Measurements from ENCODE around the gene PPP2R5D. TPM values are rescaled to one million over a fixed set of nuclear protein-coding genes. Genes with fewer than 3 reads are reported as not detected.
A peak's percentile ranks its signal among the peaks of the same experiment; 100 is the strongest.

PPP2R5D gene
- total RNA-seq, 1 donor from 2014 or later: 52.1 TPM

DNA sequence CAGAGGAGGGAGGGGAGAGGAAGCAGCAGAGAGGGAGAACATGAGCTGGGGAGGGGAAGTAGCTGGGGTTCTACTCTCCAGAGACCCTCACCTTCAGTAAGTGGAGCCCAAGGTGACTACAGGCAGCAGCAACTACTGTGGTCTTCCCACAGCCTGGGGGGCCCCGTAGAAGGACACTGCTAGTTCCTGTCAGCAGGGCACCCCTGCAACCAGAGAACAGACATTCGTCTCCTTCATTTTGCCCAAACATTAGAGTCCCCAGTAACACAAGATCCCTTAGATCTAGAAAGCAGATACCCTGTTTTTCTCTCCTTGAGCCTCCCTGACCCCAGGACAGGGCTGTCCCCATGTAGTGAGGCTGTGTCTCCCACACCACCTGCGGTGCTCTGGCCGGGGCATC, 15.6 kb upstream of the PPP2R5D start:
- Mint-ChIP-seq H3K36me3 (ENCODE audit: low read depth) (peaks cover 18% of the 10 kb centered on the region), H3K9me3 (no peaks in the 10 kb centered on the region), H3K4me3 (no peak overlapping the region), H3K27ac (no peak overlapping the region), H3K4me1 (ENCODE audit: low read depth) (peaks cover 6% of the 10 kb centered on the region), H3K27me3 (ENCODE audit: insufficient read depth) (no peaks in the 10 kb centered on the region)
- intact Hi-C loops (cut with micrococcal nuclease): no loop called here
- DNase-seq (ENCODE audit: low spot score): no peak

DNA sequence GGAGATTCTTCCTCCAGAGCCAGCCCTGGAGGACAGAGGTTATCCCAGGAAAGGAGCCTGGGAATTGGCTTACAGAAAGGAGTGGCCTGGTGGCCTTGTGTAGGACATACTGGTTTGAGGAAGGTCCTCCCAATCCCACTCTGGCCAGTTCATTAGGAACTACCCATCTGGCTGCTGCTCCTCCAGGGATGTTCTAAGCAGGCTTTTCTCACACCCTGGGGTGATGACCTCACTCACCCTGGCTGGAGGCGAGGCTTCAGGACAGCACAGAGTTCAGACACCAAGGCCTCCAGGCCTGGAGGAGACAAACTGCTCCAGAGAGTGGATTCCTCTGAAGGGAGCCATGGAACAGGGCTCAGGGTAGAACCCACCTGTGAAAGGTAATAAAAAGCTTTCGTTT, 14.9 kb upstream of the PPP2R5D start:
- Mint-ChIP-seq H3K4me3 (no peak overlapping the region), H3K36me3 (ENCODE audit: low read depth) (peaks cover 20% of the 10 kb centered on the region), H3K27me3 (ENCODE audit: insufficient read depth) (no peaks in the 10 kb centered on the region), H3K9me3 (no peaks in the 10 kb centered on the region), H3K4me1 (ENCODE audit: low read depth) (peaks cover 6% of the 10 kb centered on the region), H3K27ac (no peak overlapping the region)
- intact Hi-C loops (cut with micrococcal nuclease): no loop called here
- DNase-seq (ENCODE audit: low spot score): no peak

DNA sequence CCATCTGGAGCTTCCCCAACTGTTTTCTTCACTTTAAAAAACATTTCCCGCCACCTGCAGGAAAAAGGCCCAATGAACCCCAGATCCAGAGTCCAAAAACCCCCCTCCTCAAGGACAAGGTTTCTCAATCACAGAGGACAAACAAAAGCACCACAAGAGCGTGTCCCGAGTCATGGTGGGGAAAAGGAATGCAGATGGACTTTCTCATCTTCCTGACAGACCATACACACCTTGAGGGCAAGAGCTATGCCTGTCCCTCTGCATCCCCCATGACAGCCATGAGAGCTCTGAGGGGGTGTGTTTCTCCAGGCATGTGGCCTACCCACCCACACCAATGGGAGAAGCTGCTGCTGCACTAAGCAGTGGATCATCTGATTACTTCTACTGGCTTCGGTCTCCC, 14.4 kb upstream of the PPP2R5D start:
- Mint-ChIP-seq H3K27ac (peak overlapping the region; percentile 23), H3K27me3 (ENCODE audit: insufficient read depth) (no peaks in the 10 kb centered on the region), H3K9me3 (no peaks in the 10 kb centered on the region), H3K4me3 (no peak overlapping the region), H3K4me1 (ENCODE audit: low read depth) (peaks cover 6% of the 10 kb centered on the region), H3K36me3 (ENCODE audit: low read depth) (peaks cover 20% of the 10 kb centered on the region)
- intact Hi-C loops (cut with micrococcal nuclease): no loop called here
- DNase-seq (ENCODE audit: low spot score): no peak

DNA sequence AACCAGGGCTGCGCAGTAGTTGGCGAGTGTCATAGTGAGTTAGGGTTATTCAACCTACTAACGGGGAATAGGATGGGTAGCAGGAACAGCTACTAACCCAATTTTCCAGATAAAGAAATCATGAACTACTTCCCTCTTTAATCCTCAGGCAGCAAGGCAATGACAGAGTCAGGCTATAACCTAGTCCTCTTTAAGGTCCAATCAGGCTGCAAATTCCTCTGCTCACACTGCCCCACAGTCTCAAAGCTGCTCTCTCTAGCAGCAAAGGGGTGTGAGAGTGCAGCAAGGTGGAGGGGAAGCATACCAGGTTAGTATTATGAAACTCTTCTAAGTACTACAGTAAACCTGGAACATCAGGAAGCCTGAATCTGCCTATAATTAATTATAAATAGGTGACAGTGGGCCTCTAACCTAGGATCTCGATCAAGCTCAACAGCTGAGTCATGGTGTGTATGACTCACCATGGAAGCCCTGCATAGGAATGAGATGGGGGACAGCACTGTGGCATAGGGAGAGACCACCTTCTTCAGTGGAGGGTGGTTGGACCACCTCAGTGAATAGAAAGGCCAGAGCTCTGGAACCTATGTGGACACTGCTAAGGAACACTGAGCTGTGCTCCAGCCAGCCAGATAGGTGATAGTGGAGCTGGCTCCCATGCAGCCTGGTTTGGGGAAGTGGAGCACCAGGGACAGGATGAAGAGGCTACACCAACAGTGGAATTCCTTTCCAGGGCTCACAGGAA, 13.3 kb upstream of the PPP2R5D start:
- peaks cover 6% of the 10 kb centered on the region for H3K4me1 Mint-ChIP-seq (ENCODE audit: low read depth)
- H3K4me3 Mint-ChIP-seq: no peak overlapping the region

DNA sequence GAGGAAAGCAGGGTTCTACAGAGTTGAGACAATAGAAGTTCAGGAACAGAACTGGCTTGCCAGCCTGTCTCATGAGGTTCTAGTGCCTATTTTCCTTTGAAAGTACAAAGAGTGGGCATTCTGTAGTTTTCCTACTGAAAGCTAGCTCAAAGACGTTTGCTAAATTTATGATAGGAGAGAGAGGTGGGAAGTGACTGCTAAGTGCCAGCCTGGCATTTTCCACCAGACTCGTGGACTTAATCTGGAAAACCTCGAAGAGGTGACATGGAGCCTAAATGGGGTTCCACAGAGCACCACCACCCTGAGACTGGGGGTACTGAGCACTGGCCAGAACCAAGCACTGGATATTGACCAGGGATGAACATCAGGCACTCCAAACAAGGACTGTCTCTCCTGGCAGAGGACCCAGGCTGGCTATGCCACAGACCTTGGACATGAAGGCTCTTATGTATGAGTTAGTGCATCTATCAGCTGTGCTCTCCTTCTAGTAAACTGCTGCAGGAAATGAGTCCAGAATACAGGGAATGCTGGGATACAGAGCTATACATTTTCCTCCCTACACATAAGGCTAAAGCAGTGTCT, 12.5 kb upstream of the PPP2R5D start:
- intact Hi-C loops (cut with micrococcal nuclease): no loop called here
- Mint-ChIP-seq H3K27ac (no peak overlapping the region), H3K36me3 (ENCODE audit: low read depth) (peaks cover 28% of the 10 kb centered on the region), H3K4me1 (ENCODE audit: low read depth) (peaks cover 13% of the 10 kb centered on the region), H3K9me3 (no peaks in the 10 kb centered on the region), H3K27me3 (ENCODE audit: insufficient read depth) (no peaks in the 10 kb centered on the region), H3K4me3 (no peak overlapping the region)
- no peak for DNase-seq (ENCODE audit: low spot score)

More for the DNA sequence above, 13.3 kb upstream of the PPP2R5D start:
- intact Hi-C loops (cut with micrococcal nuclease): no loop called here
- no peaks in the 10 kb centered on the region for H3K9me3 Mint-ChIP-seq
- peaks cover 24% of the 10 kb centered on the region for H3K36me3 Mint-ChIP-seq (ENCODE audit: low read depth)
- no peak overlapping the region for H3K27ac Mint-ChIP-seq
- no peaks in the 10 kb centered on the region for H3K27me3 Mint-ChIP-seq (ENCODE audit: insufficient read depth)
- no peak for DNase-seq (ENCODE audit: low spot score)

DNA sequence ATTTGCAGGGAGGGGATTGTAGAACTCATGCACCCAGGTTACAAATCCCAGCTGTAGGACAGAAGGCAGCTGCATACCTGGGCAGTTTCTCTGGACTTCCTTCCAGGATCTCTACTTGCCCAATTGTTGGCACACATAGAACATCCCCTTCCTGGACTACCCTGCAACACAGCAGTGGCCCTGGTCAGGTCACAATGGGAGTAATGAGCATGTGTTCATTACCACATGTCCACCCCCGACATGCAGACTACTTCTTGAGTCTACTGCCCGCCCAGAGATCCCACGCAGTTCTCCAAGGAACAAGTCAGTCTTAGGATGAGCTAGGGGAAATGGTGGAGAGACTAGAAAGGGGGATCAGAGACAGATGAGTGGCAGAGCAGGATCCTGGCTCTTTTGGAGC, 10.4 kb upstream of the PPP2R5D start:
- peaks cover 24% of the 10 kb centered on the region for H3K36me3 Mint-ChIP-seq (ENCODE audit: low read depth)
- H3K4me3 Mint-ChIP-seq: no peak overlapping the region
- no peak for DNase-seq (ENCODE audit: low spot score)
- H3K4me1 Mint-ChIP-seq (ENCODE audit: low read depth): peaks cover 22% of the 10 kb centered on the region
- H3K9me3 Mint-ChIP-seq: no peaks in the 10 kb centered on the region
- intact Hi-C loops (cut with micrococcal nuclease): no loop called here
- no peaks in the 10 kb centered on the region for H3K27me3 Mint-ChIP-seq (ENCODE audit: insufficient read depth)
- H3K27ac Mint-ChIP-seq: no peak overlapping the region

DNA sequence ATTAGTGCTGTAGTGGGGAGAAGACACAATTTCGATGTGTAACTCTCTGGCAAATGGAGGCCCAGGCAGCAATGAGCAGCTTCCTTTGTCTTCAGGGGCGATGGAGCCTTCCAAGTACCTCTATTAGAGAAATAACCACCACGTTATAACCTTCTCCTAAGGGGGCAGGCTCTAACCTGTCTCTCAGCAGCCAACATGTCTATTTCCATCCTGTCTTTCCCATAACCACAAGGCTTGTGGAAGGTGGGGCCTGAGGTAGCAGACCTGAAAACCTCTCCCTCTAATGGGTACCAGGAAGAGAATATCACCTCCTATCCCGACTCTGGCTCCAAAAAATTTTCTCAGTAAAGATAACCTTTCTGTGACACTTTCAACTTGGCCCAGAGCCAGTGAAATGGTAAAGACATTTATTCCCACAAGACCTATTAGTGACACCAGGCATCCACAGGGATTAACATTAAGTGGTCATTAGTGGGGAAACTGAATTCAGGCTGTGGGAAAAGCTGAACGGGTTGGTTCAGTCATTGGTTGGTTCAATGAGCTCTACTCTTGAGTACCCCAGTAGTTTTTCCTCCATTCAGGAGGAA, 9.4 kb upstream of the PPP2R5D start:
- no peak for DNase-seq (ENCODE audit: low spot score)
- no peak overlapping the region for H3K4me3 Mint-ChIP-seq
- no peaks in the 10 kb centered on the region for H3K9me3 Mint-ChIP-seq
- H3K4me1 Mint-ChIP-seq (ENCODE audit: low read depth): peaks cover 33% of the 10 kb centered on the region
- H3K36me3 Mint-ChIP-seq (ENCODE audit: low read depth): peaks cover 21% of the 10 kb centered on the region
- intact Hi-C loops (cut with micrococcal nuclease): loop anchor here (5.0 kb wide), 1 partner anchor 452 kb away; the partner anchor contains the start of gene ABCC10
- no peaks in the 10 kb centered on the region for H3K27me3 Mint-ChIP-seq (ENCODE audit: insufficient read depth)
- peak overlapping the region; percentile 18 for H3K27ac Mint-ChIP-seq

DNA sequence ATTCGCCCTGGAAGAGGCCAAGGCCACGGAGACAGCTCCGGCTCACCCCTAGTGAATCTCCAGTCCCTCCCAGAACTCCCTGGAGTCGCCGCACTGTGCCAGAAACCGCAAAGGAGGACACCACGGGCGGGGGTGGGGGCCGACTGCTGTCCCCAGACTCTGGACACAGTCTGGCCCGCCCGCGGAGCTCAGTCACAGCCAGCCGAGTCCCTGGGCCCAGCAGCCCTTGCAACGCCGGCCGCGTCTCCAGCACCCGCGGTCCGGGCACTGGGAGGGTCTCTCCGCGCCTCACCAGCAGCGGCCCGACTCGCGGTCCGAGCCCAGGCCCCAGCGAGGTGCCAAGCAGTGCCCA, 5.9 kb upstream of the PPP2R5D start:
- Mint-ChIP-seq H3K9me3 (no peaks in the 10 kb centered on the region), H3K27ac (peak overlapping the region; percentile 76), H3K4me1 (ENCODE audit: low read depth) (peaks cover 34% of the 10 kb centered on the region), H3K4me3 (peak overlapping the region; percentile 91), H3K36me3 (ENCODE audit: low read depth) (peaks cover 16% of the 10 kb centered on the region), H3K27me3 (ENCODE audit: insufficient read depth) (no peaks in the 10 kb centered on the region)
- DNase-seq (ENCODE audit: low spot score): peak; percentile 7
- intact Hi-C loops (cut with micrococcal nuclease): loop anchor here (5.0 kb wide), 1 partner anchor 449 kb away; the partner anchor contains the start of gene ABCC10

DNA sequence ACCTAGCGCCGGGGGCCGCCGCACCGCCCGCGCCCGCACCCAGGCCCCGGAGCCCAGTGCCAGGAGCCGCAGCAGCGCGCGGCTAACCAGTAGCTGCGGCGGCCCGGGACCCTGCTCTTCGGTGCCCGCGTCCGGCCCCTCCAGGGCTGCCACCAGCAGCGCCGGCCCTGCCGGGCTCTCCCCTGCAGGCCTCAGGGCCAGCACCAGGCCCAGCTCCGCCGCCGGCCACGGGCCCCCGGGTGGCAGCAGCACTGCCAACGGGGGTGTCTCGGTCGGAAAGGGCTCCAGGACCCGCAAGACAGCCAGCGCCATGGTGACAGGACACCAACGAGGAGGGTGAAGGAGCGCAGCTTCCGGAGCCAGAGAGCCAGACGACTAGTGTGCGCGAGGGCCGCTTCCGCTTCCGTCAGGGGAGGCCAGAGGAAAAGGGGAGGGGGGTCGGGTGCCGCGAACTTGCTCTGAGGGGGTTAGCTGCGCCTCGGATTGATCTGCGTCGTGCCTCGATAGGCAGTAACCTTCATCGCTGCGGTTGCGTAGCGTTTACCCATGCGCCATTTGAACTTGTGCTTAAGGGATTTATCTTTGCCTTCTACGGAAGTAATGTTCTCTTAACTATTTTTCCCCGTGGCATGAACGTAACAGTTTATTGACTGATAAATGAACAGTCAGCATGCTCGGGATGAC, 5.4 kb upstream of the PPP2R5D start, which contains the start of gene PEX6:
Gene PEX6, minus strand, starts transcription at position 343 of the 684 bp plus-strand sequence. Its CDS starts 31 bp downstream, at position 312.
- peak within 1 kb of the TSS; percentile 96 for H3K27ac Mint-ChIP-seq
- peaks cover 11% of the 10 kb centered on the region for H3K36me3 Mint-ChIP-seq (ENCODE audit: low read depth)
- peak within 1 kb of the TSS; percentile 91 for H3K4me3 Mint-ChIP-seq
- peaks cover 38% of the 10 kb centered on the region for H3K4me1 Mint-ChIP-seq (ENCODE audit: low read depth)
- no peaks in the 10 kb centered on the region for H3K27me3 Mint-ChIP-seq (ENCODE audit: insufficient read depth)
- DNase-seq (ENCODE audit: low spot score): peak; percentile 94
- intact Hi-C loops (cut with micrococcal nuclease): loop anchor here (1.0 to 5.0 kb wide), 8 partner anchors 19 to 448 kb away; partner anchors contain the start of genes ABCC10, CNPY3, GNMT and KLC4
- no peaks in the 10 kb centered on the region for H3K9me3 Mint-ChIP-seq

DNA sequence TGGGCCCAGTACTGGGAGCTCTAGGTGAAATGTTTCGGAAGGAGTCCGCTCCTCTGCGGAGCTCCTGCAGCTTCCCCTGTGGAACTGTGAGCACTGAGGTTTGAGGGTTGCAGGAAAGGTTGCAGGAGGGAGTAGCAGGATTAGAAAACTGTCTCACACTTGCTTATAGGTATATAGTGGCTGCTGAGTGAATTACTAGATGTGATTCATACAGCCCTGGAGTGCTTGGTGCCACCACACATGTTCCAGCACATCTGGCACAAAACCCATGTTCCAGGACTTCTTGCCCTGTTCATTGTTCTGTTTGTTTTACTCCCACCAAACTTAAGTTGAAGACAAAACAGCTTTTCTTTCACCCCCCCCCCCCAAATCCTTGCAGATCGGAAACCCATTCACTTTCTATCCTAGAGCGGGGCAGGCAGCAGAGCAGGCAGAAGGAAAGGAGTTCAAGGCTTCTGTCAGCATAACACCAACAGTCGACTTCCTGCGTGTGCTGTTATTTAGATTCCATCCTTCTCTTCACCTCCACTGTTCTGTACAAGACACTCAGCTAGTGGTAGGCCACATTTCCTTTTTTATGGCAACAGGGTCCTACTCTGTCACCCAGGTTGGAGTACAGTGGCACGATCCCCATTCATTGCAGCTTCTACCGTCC, 4.7 kb upstream of the PPP2R5D start:
- intact Hi-C loops (cut with micrococcal nuclease): loop anchor here (1.0 to 10.0 kb wide), 9 partner anchors 19 to 448 kb away; partner anchors contain the start of genes ABCC10, CNPY3, GNMT and KLC4
- H3K27me3 Mint-ChIP-seq (ENCODE audit: insufficient read depth): no peaks in the 10 kb centered on the region
- H3K36me3 Mint-ChIP-seq (ENCODE audit: low read depth): peaks cover 10% of the 10 kb centered on the region
- H3K9me3 Mint-ChIP-seq: no peaks in the 10 kb centered on the region
- peak overlapping the region; percentile 88 for H3K4me3 Mint-ChIP-seq
- H3K4me1 Mint-ChIP-seq (ENCODE audit: low read depth): peaks cover 39% of the 10 kb centered on the region
- peak overlapping the region; percentile 96 for H3K27ac Mint-ChIP-seq
- DNase-seq (ENCODE audit: low spot score): no peak

DNA sequence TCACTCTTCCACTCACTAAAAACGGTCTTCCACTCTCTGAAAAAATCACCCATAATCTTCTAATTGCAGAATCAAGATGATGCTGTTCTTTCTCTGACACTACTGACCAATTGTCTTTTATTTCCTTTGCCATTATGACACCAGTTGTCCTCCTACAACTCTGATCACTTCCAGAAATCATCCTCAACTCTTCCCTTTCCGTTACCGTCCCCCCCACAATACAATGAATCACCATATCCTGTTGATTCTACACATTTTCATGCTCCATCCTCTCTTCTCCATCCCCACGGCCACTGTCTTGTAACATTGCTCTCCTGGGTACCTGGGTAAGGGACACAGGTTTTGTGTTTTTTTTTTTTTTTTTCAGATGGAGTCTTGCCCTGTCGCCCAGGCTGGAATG, 2.5 kb upstream of the PPP2R5D start:
- intact Hi-C loops (cut with micrococcal nuclease): loop anchor here (10.0 kb wide), 1 partner anchor 237 kb away; the partner anchor contains the start of gene TBCC
- H3K27ac Mint-ChIP-seq: no peak overlapping the region
- no peaks in the 10 kb centered on the region for H3K27me3 Mint-ChIP-seq (ENCODE audit: insufficient read depth)
- H3K4me3 Mint-ChIP-seq: no peak overlapping the region
- H3K4me1 Mint-ChIP-seq (ENCODE audit: low read depth): peaks cover 52% of the 10 kb centered on the region
- no peak for DNase-seq (ENCODE audit: low spot score)
- H3K9me3 Mint-ChIP-seq: no peaks in the 10 kb centered on the region
- peaks cover 2% of the 10 kb centered on the region for H3K36me3 Mint-ChIP-seq (ENCODE audit: low read depth)

DNA sequence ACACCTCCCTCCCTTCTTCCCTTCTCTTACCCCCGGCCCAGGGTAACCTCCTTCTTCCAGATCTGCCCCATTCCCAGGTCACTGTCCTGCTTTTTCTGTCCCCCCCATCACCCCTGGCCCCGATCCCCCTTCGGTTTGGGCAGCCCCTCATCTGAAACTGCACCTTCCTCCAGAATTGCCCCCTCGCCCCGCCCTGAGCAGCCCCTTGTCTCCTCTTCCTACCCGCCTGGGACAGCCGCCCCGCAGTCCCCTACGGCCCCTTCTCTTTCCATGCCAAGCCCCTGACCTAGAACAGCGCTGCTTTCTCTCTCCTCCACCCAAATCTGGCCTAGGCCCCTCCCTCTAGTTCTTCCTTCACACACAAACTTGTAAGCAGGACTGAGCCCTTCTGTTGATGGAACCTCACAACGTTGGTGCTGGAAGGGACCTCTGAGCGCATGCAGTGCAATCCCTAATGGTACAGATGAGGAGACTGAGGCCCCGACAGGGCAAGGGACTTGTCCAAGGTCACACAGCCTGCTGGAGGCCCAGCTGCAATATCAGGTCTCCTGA, 630 bp downstream of the PPP2R5D start:
- H3K4me1 Mint-ChIP-seq (ENCODE audit: low read depth): peaks cover 53% of the 10 kb centered on the region
- no peaks in the 10 kb centered on the region for H3K27me3 Mint-ChIP-seq (ENCODE audit: insufficient read depth)
- intact Hi-C loops (cut with micrococcal nuclease): loop anchor here (1.0 to 10.0 kb wide), 8 partner anchors 28 to 240 kb away; partner anchors contain the start of genes CNPY3, CUL7, KLC4 and MEA1
- peak overlapping the region; percentile 94 for H3K27ac Mint-ChIP-seq
- no peak for DNase-seq (ENCODE audit: low spot score)
- peaks cover 15% of the 10 kb centered on the region for H3K36me3 Mint-ChIP-seq (ENCODE audit: low read depth)
- H3K9me3 Mint-ChIP-seq: no peaks in the 10 kb centered on the region
- H3K4me3 Mint-ChIP-seq: peak overlapping the region; percentile 92
